Measurements from ENCODE around the gene ZBTB2. TPM values are rescaled to one million over a fixed set of nuclear protein-coding genes. Genes with fewer than 3 reads are reported as not detected.

The ZBTB2 gene
- total and polyA plus RNA-seq, 2 of the 4 experiments (the other 2 are of a cell fraction): 11.8 to 17.7 TPM

DNA sequence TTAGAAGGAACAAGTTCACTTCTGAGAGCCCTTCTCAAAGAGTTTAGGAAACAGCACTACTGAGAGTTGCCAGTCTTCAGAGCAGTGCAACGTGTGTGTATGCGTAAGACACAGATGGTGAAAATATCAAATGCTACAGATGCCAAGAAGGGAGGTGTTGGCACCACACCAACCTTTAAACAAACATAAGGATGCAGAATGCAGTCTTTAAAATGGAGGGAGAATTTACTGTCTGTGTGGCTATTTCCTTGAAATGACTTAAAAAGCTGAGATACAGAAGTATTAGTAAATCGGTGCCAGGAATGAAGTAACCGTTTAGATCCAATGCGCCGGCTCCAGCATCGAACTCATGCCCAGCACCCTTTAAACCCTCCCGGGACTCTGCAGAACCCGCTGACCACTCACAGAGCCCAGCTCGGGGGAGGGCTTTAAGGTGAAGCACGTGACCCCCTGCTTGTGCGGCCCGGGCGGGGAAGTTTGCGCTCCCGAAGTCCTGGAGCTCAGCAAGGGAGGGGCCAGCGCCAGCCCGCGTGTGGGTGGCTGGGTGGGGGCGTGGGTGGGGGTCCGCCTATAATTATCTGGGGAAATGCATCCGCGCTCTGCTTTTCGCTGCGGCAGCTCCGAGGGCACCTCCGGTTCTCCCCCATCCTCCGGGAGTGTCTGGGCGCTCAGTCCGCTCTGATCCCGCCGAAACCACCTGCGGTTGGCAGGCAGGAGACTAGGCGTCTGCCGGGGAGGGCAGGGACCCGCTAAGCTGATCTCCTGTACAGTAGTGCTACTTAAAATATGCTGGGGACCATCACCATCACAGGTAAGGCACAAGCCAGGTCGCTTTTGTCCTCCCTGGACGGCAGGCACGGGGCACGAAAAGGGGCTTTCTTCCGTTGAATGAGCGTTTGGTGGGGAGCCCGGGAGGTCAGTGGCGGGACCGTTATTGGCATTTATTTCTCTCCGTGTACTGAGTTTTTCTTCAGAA is 66.0 kb downstream of the ZBTB2 start (continued):
- TF ChIP-seq NFE2L2 (IDR thresholded peaks at IDR 0.05; ENCODE audit: low read depth, low read length) (no peak), MAFK (IDR thresholded peaks at IDR 0.05; ENCODE audit: low read depth, low read length) (no peak), SMC3 (IDR thresholded peaks at IDR 0.05; ENCODE audit: low read depth, low read length) (no peak), FOS (IDR thresholded peaks at IDR 0.05; ENCODE audit: low read depth, low read length) (no peak), RFX5 (IDR thresholded peaks at IDR 0.05; ENCODE audit: low read depth, low read length) (no peak)

Data from IMR-90 (cell line).